NCI-H128 (cell line): ENCODE results near the gene GARS1.
"Not testable (repeated sequence)": the region's sequence is repeated elsewhere in the genome, so short reads cannot be mapped to it uniquely, and the experiment has no call there.

Source experiments
- DNase-seq: peaks from one replicate; lab custom pipeline; 2025; ENCODE audit not compliant: unreplicated experiment; lab: John Stamatoyannopoulos, UW

Gene GARS1

DNA sequence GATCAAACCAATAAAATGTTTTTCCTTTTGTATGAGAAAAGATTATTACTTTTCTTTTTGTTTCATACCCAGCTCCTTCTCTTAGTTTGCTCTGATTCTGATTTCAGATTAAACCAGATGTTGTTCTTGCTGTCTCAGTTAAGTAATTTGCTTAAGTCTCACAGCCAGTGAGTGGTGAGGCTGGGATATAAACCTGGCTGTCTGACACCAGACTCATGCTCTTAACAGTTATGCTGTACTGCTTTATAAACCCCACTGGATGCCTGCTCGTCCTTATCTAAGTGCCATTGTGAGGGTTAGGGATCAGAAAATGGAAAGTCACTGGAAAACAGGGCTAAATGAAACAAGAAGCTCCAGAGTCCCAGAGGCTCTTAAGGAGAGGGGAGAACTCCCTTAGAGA, 24.3 kb downstream of the GARS1 start:
- no peak for DNase-seq

- DNase-seq, result no peak
Observed at GRCh38 chr7:30625283-30625682, 30.6 kb downstream of the GARS1 start.

- no peak for DNase-seq
Observed at GRCh38 chr7:30627026-30627425, 32.3 kb downstream of the GARS1 start.

DNA sequence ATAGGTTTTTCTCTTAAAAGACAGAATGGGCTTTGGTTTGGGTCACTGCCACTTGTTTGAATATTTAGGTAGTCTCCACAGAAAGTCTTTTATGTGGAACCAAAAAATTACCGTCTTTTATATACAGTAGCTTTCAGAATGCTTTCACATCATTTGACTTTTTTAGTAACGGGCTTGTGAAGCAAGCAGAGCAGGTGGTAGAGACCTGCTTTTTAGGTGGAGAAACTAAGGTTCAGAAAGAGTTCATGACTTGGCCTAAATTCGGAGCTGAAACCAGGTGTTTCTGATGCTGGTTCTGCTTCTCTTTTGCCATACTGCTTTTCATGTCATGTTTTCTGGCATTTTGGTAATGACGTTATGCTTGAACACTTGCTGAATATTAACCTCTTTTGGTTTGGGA, 36.3 kb downstream of the GARS1 start:
- DNase-seq, result no peak

DNA sequence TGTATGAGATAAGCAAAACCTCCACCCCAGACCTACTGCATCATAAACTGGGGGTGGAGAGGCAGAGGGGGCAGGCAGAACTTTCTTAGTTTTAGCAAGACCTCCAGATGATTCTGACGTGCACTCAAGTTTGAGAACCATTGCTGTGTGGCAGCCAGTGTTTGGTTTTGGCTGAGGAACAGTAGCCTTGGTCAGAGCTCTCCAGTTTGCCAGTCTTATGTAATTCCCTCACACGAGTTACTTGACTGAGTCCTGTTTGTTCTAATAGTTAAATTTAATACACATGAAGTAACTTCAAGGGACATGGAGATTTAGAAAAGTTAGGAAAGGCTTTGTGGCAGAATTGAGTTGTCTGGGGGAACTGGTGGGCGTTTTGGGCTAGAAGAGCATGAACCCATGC, 38.5 kb downstream of the GARS1 start:
- no peak for DNase-seq

DNA sequence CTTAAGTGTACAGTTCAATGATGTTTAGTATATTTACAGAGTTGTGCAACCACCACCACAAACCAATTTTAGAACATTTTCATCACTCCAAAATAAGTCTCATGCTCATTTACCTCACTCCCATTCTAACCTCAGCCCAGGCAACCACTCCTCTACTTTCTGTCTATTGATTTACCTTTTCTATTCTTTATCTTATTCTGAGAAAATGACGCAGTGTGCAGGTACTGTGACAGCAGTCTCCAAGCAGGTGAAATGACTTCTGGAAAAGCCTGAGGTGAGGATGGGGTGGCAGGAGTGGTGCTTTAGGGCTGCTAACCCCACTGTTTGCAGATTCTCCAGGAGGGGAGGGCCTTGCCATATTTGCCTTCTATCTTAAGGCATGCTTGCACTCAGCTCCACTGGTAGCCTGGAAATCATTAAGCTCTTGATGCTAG, 39.5 kb downstream of the GARS1 start:
- DNase-seq, result no peak

DNA sequence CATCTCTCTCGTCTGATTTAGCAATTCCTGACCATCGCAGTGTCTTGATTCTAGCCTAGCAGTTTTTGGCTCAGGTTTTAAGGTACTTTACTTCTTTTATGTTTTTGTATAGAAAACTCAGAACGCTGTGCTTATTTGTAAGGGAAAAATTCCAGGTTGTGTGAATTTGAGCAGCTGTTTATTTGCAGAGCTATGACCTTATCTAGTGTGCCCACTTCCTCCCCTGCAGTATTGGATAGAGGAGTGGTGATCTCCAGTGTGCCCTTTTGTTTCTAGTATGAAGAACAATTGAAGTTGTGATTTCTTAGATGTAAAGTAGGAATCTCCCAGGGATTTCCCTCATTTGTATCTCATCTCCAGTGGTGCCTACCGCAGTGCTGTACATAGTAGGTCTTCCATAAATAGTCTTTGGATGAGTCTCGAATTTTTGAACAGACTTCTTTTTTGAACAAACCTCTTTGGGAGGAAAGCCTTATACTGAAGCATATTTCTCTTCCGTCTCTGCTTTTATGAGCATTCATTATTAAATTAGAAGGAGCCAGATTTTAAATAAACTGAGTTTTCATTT, 40.0 kb downstream of the GARS1 start:
- DNase-seq, result no peak

DNA sequence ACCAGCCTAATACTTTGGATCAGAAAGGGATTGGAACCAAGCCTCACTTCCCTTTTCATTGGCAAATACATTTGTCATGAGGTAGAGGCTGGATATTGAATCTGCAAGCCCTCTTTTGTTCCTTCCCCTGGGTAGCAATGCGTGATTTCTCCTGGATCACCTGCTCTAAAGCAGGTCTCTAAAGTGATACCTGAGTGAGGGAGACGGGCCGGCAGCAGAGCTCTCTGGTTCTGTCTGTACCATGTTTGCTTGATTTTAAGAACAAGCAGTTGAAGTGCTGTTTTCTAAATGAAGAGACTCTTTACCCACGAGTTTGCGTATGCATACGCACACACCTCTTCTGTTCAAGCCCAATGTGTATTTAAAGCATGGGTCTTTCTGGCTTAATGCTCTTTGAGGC, 41.1 kb downstream of the GARS1 start:
- no peak for DNase-seq

GRCh38 chr7:30642322-30642721, 47.6 kb downstream of the GARS1 start:
- DNase-seq, result not testable (repeated sequence)

GRCh38 chr7:30642789-30643188, 48.1 kb downstream of the GARS1 start:
- no peak for DNase-seq

DNA sequence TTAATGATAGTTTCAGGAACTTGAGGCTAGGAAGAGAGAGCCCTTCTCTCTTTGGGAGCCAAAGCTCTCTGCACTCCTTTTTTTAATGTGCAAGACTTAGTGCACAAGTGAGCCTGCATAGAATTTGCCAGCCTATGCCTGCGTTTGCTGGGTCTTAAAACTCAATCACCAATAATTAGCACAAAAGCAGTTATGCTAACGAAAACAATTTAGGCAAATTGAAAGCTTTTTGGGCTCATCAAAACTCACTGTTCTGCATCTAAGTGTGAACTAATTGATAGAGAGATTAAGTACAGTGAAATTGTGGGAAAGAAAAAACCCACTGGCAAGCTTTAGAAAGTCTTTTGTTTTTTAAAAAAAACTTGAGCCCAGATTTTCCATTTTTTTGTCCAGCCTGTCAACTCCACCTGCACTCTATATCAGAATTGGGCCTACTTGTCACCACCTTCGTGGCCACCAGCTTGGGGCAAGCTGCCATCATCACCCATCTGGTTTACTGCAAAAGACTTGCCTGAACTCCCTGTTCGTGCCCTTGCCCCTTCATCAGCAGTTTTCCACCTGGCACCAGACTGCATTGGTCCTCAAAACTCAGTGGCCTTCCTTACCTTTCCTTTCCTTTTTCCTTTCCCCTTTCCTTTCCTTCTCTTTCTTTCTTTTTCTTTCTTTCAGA, 49.7 kb downstream of the GARS1 start:
- no peak for DNase-seq

DNA sequence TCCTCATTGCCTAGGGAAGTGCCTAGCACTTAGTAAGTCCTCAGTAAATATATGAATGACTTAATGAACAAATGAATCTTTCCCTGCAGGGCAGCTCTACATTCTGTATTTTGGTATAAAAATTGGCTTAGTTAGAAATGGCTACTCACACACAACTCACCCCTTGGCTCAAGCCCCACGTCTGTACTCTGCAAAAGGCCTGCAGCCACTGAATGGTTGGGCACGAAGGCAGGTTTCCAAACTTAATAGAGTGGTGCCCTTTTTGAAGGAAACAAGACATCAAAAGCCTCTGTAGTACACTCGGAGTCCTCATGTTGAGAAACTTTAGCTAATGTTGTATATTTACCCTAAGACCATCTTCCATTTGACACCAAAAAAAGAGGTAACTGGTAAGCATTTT, 51.0 kb downstream of the GARS1 start:
- DNase-seq, result no peak

GRCh38 chr7:30646154-30646553, 51.5 kb downstream of the GARS1 start:
- no peak for DNase-seq

- no peak for DNase-seq
Observed at GRCh38 chr7:30647589-30648364, 53.1 kb downstream of the GARS1 start.

DNA sequence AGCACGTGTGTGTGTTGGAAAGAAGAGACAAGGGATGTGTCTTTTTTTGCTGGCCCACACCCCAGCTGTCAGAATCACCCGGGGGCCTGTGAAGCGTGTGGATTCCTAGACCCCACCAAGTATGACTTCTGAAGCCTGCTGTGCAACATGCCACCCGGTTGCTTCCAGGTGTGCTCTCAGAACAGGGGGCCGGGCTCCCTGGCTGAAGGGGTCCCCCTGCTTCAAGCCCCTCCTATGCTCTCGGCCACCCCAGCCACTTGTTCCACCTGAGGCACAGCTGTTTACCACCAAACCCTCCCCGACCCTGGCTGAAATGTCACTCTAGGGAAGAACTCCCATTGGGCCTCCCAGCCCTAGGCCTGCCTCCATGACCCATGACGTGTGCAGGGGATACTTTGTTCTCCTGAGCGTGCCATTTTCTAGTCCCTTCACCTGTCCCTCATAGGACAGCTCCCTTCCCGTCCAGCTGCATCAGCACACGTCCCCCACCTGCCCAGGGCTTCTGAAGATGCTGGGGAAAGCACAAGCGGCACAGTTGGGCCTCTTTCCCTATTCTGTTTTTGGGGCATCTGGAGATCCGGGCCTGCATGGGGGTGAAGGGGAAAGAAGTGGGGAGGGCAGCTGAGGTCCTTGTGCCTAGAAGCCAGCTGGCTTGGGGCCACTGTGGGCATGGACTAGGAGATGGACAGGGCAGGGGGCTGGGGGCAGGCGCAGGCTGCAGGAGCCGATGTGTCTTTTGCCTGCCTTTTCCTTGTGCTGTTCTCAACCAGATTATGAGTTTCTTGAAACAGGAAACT, 54.3 kb downstream of the GARS1 start:
- no peak for DNase-seq

GRCh38 chr7:30649717-30650420, 55.2 kb downstream of the GARS1 start:
- DNase-seq, result no peak

GRCh38 chr7:30650421-30650808, 55.7 kb downstream of the GARS1 start:
- no peak for DNase-seq

GRCh38 chr7:30652132-30652531, 57.5 kb downstream of the GARS1 start:
- no peak for DNase-seq

- no peak for DNase-seq
Observed at GRCh38 chr7:30652698-30653641, 58.3 kb downstream of the GARS1 start.
